Psoas muscle (tissue), 8 donors: ENCODE data around the gene ZNF699. TPM values are rescaled to one million over a fixed set of nuclear protein-coding genes. Genes with fewer than 3 reads are reported as not detected.

Experiments used
- ATAC-seq, 4 donors: fragments of 200-7000 bp; cut with Tn5 transposase; one replicate each; pipeline ENCODE4 v1.9.1; 2020; ENCODE audit warnings: moderate library complexity in 3 of 4, mild to moderate bottlenecking in 2 of 4
- DNase-seq, 2 donors: peaks; one replicate each; pipeline ENCODE4 v3.0.0-alpha.2; 2020
- H3K27ac ChIP-seq: fragments of 200-600 bp; one replicate; pipeline ENCODE4 v1.8.0; 2022
- H3K27me3 ChIP-seq, 3 donors: fragments of 200-600 bp in 1 of 3; one replicate each; pipeline versions ENCODE4 v1.6.1 to v1.8.0; 2013 to 2022; ENCODE audit warnings: low read length in 2 of 3, mild to moderate bottlenecking in 2 of 3, moderate library complexity in 1 of 3; ENCODE audit not compliant: insufficient read depth in 3 of 3
- H3K36me3 ChIP-seq, 2 donors: fragments of 200-600 bp in 1 of 2; one replicate each; pipeline versions ENCODE4 v1.6.1 to v1.8.0; 2013 to 2022; ENCODE audit warnings: low read depth in 1 of 2, mild to moderate bottlenecking in 1 of 2, moderate library complexity in 1 of 2; ENCODE audit not compliant: insufficient read depth in 1 of 2
- H3K4me1 ChIP-seq: fragments of 200-600 bp; one replicate; pipeline ENCODE4 v1.8.0; 2022
- H3K4me3 ChIP-seq: fragments of 200-600 bp; one replicate; pipeline ENCODE4 v1.8.0; 2022; ENCODE audit warnings: mild to moderate bottlenecking
- H3K9me3 ChIP-seq: fragments of 200-600 bp; one replicate; pipeline ENCODE4 v1.8.0; 2022
- WGBS, 3 donors: extraction: QIAGEN DNeasy Blood & Tissue Kit; methylation state at CpG; one replicate each; pipeline versions ENCODE4 v1.1.6 to v1.1.7; 2013; 5-methylcytosine and 5-hydroxymethylcytosine counted together
- intact Hi-C, 2 donors: fragments of 100-400 bp; cut with DNase I; formaldehyde crosslinking; loops; one replicate each; pipeline versions ENCODE4 v1.11.0 to v1.14.2; 2022
- polyA plus RNA-seq, 3 donors: library from polyadenylated mRNA; stranded (reverse); fragments of 200-250 nt; gene quantifications; one replicate each; pipeline ENCODE4 v1.2.3, GENCODE V29; 2013
- total RNA-seq, 4 donors: library from RNA; stranded (reverse); fragmentation: NEBNext Ultra II Directional in 2 of 4; extraction: Animal tissue kit (Norgen Biotek cat#: 25700) in 2 of 4; gene quantifications; one replicate each; pipeline versions ENCODE4 v1.2.1 to v1.2.4, GENCODE V29; 2021 to 2023
- TF ChIP-seq, protein P1 (sequence below): fragments of 200-600 bp; IDR thresholded peaks from one replicate; pipeline ENCODE4 v1.8.0; 2022; ENCODE audit warnings: antibody characterized with exemption
- donor health status: healthy with polysubstance abuse.
- donor health status: DM: no; HTN: no; CAD: no; lungs with moderate emphysema.
- donor health status: Bipolar disorder and iron deficiency.
- donor health status: healthy.
- donor health status: DM: yes; HTN: yes; CAD: no.
- donor health status: DM: no; HTN: no; CAD: no.
- donor health status: DM: no; HTN: no; CAD: no.
- donor health status: DM: yes; HTN: yes; CAD: no.

ZNF699 gene
- total and polyA plus RNA-seq, 7 donors, result 0.15 to 2.9 (median 1.8) TPM

DNA sequence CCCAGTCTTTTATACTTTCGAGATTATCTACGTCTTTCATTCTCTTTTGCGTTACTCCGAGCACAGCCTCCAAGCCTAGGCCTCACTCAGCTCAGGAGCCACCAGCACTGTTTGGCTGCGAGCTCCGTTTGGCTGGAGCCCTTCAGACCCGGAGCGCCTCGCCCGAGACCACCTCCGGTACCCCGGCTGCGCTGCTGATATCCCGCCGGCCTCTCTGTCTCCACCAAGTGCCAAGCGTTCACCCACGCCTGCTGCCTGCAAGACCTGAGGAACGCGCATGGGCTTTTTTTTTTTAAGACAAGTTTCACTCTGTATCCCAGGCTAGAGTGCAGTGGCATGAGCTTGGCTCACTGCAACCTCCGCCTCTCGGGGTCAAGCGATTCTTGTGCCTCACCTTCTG, 39.0 kb upstream of the ZNF699 start:
- Histone ChIP-seq H3K4me1 (no peaks in the 10 kb centered on the region), H3K27ac (no peak overlapping the region), H3K9me3 (peaks cover 93% of the 10 kb centered on the region), H3K27me3 (no peaks in the 10 kb centered on the region), H3K4me3 (no peak overlapping the region), H3K36me3 (peaks cover 0 to 1% of the 10 kb centered on the region in 2 donors)
- TF ChIP-seq, protein P1, sequence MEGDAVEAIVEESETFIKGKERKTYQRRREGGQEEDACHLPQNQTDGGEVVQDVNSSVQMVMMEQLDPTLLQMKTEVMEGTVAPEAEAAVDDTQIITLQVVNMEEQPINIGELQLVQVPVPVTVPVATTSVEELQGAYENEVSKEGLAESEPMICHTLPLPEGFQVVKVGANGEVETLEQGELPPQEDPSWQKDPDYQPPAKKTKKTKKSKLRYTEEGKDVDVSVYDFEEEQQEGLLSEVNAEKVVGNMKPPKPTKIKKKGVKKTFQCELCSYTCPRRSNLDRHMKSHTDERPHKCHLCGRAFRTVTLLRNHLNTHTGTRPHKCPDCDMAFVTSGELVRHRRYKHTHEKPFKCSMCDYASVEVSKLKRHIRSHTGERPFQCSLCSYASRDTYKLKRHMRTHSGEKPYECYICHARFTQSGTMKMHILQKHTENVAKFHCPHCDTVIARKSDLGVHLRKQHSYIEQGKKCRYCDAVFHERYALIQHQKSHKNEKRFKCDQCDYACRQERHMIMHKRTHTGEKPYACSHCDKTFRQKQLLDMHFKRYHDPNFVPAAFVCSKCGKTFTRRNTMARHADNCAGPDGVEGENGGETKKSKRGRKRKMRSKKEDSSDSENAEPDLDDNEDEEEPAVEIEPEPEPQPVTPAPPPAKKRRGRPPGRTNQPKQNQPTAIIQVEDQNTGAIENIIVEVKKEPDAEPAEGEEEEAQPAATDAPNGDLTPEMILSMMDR, result no peak
- ATAC-seq, result no peak
- 97 to 98% (median 97%) methylated on average over 22 of the region's 22 CpGs for WGBS, 3 donors
- no peak for DNase-seq
- intact Hi-C loops, result no loop called here

DNA sequence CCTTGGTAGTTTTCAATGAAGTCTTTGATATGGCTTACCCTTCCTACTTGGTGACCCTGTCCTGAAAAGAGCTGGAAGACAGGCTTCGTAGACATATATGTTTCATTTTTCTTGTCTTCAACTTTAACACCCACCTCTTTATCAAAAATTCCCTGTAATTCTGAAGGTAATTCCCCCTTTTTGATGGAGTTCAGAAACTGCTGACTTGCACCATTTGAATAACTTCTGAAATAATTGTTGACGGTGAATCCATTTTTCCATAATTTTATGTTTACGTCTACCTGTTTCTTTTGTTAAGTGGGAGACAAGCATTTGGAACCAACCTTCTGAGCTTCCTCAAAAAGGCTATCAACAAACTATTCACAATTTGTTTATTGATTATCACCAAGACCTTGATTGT, 38.6 kb upstream of the ZNF699 start:
- Histone ChIP-seq H3K36me3 (peaks cover 2 to 6% of the 10 kb centered on the region in 2 donors), H3K4me3 (no peak overlapping the region), H3K4me1 (no peaks in the 10 kb centered on the region), H3K27ac (no peak overlapping the region), H3K27me3 (no peaks in the 10 kb centered on the region), H3K9me3 (peaks cover 95% of the 10 kb centered on the region)
- ATAC-seq (no peak), DNase-seq (no peak)
- WGBS, 3 donors, result 97 to 99% (median 99%) methylated on average over 3 of the region's 3 CpGs
- intact Hi-C loops, result no loop called here
- TF ChIP-seq, protein P1, result no peak

DNA sequence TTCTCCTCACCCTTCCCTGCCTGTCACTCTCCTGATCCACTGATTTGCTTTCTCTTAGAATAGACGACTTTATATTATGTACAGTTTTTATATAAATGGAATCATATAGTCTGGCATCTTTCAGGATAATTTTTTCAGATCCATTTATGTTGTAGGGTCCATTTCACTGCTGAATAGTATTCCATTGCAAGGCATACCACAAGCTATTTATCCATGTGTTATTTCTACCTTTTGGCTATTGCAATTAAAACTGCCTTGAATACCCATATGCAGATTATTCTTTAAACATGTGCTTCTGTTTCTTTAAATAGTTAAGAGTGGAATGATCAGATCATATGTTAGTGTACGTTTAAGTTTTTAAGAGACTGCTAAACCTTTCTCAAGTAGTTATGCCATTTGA, 35.4 kb upstream of the ZNF699 start:
- Histone ChIP-seq H3K27ac (no peak overlapping the region), H3K36me3 (peaks cover 22 to 28% of the 10 kb centered on the region in 2 donors), H3K4me3 (no peak overlapping the region), H3K4me1 (no peaks in the 10 kb centered on the region), H3K9me3 (peaks cover 94% of the 10 kb centered on the region), H3K27me3 (no peaks in the 10 kb centered on the region)
- ATAC-seq, result no peak
- intact Hi-C loops, result no loop called here
- no peak for DNase-seq
- TF ChIP-seq, protein P1, result no peak
- WGBS, 3 donors, result 93 to 98% (median 95%) methylated on average over 2 of the region's 2 CpGs

DNA sequence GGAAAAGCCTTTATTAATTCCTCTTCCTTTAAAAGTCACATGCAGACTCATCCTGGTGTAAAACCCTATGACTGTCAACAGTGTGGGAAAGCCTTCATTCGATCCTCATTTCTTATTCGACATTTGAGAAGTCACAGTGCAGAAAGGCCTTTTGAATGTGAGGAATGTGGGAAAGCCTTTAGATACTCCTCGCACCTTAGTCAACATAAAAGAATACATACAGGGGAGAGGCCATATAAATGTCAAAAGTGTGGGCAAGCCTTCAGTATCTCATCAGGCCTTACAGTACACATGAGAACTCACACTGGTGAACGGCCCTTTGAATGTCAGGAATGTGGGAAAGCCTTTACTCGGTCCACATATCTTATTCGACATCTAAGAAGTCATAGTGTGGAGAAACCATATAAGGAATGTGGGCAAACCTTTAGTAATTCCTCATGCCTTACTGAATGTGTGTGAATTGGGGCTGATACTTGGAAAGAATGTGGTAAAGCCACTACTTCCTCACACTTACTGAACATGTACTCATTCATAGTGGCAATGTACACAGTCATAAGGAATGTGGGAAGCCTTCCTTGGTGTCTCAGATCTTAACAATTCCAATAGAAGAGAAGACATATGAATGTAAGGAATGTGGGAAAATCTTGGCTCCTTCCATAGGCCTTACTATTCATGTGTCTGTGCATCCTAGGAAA, 33.1 kb upstream of the ZNF699 start:
- DNase-seq (no peak), ATAC-seq (no peak)
- no peak overlapping the region for H3K4me3 ChIP-seq
- intact Hi-C loops, result no loop called here
- peaks cover 93% of the 10 kb centered on the region for H3K9me3 ChIP-seq
- no peaks in the 10 kb centered on the region for H3K27me3 ChIP-seq
- H3K27ac ChIP-seq, result no peak overlapping the region
- peaks cover 28 to 46% of the 10 kb centered on the region in 2 donors for H3K36me3 ChIP-seq
- WGBS, 3 donors, result 97 to 99% (median 98%) methylated on average over 6 of the region's 6 CpGs
- no peaks in the 10 kb centered on the region for H3K4me1 ChIP-seq
- TF ChIP-seq, protein P1, result no peak

DNA sequence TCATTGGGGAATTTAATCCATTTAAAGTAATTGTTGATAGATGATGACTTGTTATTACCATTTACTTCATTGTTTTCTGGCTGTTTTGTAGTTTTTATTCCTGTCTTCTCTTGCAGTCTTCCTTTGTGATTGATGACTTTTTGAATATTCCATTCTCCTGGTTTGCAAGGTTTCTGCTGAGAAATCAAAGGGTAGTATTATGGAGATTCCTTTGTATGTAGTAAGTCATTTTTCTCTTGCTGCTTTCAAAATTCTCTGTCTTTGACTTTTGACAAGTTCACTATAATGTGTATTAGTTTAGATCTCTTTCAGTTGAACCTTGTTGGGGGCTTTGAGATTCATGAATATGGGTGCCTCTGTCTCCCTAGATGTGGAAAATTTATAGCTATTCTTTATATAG, 20.4 kb upstream of the ZNF699 start:
- intact Hi-C loops, result no loop called here
- Histone ChIP-seq H3K27me3 (no peaks in the 10 kb centered on the region), H3K36me3 (no peaks in the 10 kb centered on the region), H3K9me3 (peaks cover 90% of the 10 kb centered on the region), H3K4me1 (no peaks in the 10 kb centered on the region), H3K4me3 (no peak overlapping the region), H3K27ac (no peak overlapping the region)
- ATAC-seq (no peak), DNase-seq (no peak)
- TF ChIP-seq, protein P1, result no peak
